RPMI7951 (cell line): Measurements from ENCODE around the gene PLAU. TPM values are rescaled to one million over a fixed set of nuclear protein-coding genes. Genes with fewer than 3 reads are reported as not detected.
"Not testable (repeated sequence)": the region's sequence is repeated elsewhere in the genome, so short reads cannot be mapped to it uniquely, and the experiment has no call there.

Source experiments
- DNase-seq: peaks from one replicate; pipeline ENCODE4 v3.0.0-alpha.2; 2012; ENCODE audit warnings: low read depth
- total RNA-seq: library from RNA; depleted of rRNA; stranded (reverse); fragments of >200 nt; shearing (Covaris generic); gene quantifications from 2 replicates; pipeline ENCODE4 v1.2.3, GENCODE V29; 2014

Gene PLAU
- total RNA-seq, 1 experiment from 2014 or later: 188 TPM

DNA sequence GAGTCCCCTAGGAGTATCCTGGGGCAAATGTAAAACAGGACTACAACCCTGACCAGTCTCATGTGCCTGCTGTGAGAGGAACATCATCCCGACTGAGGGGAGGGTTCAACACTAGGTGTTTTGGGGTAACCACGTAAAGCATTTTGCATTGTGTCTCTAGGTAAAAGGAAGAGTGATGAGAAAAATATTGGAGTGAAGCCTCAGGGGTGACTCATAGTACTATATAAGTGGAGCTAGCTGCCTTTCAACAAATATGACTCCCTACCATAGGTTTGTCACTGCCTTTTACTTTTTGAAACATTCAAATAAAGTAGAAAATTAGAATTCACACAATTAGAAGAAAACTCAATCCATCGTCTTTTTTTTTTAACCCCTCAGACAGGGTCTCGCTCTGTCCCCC is 34.0 kb upstream of the PLAU start:
- DNase-seq: peak; percentile 14

DNA sequence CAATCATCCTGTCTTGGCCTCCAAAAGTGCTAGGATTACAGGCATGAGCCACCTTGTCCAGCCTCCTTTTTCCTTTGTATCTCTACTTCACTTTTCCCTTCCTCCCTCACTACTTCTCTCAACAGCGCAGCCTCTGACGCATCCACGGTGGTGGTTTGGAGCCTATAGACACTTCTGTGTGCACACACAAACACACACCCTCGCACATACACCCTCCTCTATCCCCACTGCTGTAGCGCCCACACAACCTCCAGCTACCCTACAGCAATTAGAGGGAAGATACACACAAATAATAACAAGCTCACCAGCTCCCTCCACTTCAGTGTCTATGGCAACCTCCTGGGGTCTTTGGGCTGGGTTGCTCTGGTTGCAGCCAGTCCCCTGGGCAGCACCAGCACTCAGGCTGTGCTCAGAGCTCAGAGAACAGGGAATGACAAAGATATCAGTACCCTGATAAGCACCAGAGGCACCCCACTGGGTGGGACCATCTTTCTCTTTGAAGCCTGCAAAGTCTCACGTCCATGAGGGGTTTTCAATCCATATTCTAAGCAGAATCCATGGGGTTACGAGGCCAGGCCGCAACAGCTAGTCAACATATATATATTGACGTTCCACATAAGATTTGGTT is 33.3 kb upstream of the PLAU start:
- DNase-seq: no peak

DNA sequence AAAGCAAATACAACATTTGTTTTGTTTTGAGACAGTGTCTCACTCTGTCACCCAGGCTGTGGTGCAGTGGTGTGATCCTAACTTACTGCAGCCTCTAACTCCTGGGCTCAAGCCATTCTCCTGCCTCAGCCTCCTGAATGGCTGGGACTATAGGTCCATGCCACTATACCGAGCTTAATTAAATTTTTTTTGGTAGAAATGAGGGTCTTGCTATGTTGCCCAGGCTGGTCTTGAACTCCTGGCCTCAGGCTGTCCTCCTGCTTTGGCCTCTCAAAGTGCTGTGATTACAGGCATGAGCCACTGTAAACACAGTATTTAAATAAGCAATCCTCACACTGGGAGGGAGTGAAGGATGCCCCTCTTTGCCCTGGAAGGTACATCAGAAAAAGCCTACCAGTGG is 32.6 kb upstream of the PLAU start:
- DNase-seq: no peak

DNA sequence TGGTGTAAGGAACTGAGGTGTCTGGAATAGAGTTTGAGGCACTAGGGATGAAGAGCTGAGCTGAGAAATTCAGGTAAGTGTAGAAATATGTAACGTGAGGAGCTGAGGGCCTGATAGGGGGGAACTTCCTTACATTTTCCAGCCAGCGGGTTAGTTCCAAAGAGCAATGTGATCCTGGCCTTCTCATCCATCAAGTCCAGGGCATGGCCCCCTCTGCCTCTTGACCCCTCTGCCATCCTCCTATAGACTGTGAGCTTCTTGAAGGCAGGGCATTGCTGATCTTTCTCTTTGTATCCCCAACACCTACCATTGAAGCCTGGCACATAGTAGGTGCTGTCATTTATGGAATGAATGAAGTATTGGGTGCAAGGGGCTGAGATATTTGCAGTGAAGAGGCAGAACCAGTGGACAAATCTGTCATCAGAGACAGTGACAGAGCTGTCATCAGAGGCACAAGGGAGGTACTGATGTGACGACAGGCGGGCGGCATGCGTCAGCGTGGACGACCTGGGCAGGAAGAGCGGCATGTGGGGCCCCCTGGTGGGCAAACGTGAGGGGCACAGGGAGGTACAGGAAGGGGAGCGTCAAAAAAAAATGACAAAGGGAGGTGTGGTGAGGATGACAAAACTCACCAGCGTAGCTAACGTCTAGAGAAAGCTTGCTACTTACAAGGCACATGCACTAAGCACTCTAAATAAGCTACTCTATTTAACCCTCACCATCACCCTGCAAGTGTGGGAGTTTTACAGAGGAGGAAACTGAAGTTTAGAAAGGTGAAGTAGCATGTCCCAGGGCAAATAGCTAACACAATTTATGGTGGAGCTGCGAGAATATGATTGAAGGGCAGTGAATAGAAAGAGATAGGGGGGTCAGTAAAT is 31.4 kb upstream of the PLAU start:
- DNase-seq: peak; percentile 72

DNA sequence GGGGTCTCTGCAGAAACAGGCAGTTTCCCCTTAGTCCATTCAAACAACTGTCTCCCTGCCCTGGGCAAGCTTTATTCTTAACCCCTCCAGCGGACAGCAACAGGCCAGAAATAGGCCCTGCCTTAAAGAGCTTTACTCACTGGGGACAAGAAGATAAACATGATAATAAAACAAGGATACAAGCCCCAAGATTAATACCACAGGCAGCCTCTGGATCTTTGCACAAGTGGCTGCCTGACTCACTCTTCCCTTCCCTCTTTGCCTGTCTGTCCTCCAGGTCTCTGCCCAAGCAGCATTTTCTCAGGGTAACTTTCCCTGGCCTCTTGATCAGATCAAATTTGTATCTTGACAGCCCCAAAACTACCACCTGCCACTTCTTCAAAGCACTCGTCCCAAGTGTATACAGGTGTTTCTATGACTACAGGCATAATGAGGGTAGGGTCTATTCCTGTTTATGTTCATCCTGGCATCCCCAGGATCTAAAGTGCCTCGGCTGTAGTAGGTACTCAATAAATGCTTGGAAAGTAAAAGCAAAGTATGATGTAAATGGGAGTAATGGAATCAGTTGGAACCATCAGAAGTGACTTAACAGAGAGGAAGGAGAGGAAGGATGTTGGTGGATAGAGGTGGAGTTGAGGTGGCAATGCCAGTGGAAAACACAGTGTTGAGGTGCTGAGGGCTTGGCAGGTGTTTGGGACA is 29.6 kb upstream of the PLAU start:
- DNase-seq: no peak

DNA sequence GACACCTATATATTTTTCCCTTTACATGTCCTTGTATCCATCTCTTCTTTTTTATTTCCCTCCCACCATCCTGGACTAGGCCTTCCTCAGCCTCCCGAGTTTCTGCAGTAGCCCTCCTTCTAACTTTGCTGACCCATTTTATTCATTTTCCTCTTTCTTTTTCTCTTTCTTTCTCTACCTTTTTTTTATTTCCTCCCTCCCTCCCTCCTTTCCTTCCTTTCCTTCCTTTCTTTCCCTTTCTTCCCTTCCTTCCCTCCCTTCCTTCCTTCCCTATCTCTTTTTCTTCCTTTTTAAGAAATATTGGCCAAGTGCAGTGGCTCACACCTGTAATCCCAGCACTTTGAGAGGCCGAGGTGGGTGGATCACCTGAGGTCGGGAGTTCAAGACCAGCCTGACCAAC is 26.9 kb upstream of the PLAU start:
- no peak for DNase-seq

DNA sequence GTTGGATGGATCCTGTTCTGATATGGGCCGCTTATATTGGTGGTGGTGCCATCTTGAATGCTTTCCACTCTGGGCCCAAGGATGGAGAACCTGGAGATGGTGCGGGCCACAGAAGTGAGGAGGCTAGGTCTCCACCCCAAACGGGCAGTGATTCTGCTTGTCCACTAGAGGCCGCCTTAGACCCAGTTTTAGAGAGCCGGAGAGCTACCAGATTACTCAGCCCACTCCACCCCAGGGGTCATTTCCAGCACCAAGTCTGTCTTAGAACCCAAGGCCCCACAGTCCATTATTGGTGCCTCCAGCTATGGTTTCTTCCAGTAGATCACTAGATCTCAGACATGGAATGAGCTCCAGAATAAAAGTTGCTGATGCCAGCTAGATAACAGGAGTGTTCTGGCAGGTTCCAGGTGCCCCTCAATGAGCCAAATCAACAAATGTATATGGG is 24.8 kb upstream of the PLAU start:
- DNase-seq: peak; percentile 78

DNA sequence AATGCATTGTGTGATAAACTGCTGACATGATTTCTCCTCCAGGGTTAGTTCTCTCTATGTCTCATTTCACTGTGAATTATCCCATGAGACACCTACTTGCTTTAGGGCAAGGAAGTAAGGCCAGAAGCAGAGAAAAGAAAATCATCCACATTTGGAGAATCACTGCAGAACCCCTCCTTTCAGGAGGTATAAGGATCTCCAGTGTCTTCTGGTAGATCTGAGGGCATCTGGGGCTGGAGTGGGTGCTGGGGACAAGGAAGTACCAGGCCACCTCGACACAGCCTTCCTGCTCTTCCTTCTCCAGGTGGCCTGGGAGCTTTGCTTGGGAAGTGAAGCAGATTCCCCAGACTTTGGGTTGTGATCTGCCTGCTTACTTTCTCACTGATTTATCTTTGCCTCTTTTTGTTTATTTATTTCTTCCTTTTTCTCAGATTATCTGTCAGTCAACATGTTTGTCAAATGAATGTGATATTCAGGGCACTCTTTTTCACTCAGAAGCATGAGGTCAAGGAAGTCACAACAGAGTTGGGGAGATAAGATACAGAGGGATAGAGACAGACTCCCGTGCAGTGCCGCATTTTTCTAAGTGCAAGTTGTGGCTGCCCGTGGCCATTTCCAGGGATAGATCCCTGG is 24.2 kb upstream of the PLAU start:
- peak; percentile 31 for DNase-seq

DNA sequence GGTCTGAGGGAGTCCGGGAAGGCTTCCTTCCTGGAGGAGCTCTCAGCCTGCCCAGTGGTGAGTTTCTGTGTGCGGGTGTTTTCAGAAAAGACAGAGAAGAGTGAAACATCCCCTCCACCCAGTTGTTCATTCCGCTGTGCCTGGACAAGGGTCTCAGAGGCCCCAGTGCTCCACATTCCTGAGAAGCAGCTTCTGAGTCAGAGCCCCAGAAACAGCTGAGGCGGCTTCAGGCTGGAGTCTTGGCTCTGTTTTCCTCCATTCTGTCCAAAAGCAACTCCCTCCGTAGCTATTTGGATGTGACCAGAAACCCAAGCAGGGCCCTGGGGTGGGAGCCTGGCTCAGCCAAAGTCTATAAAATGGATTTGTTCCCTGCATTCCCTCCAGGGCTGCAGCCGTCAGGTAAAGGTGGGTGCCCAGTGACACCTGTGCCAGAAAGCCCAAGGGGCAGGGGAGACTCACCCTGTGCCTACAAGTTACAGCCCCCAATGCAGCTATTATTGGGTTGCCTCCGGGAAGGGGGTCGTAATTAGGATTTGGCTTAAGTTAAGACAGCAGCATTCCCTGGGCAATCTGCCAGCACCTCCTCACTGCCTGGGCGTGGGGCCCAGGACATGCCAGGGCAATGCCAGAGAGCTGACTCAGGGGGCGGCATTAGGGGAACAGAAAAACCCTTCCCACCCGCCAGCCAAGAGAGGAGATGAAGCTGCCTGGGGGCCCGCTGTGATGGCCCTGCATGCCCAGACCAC is 23.5 kb upstream of the PLAU start:
- DNase-seq: peak; percentile 95

DNA sequence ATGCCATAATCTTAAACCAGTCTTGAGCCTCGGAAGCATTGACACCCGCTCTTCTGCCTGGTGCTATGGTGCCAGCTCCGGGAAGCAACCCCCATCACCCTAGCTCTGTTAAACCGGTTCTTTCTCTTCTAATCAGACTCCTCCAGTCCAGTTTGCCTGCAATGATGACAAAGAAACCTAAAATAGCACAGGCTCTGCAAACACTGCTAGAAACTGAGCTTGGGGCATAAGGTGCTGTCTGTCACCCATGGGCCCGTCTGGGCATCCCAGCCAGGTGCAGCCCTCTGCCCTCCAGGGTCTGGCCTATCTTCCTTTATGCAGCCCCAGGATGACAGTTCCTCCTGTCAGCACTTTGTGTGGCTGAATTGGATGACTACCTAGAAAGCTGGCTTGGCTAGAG is 22.4 kb upstream of the PLAU start:
- DNase-seq: peak; percentile 26

DNA sequence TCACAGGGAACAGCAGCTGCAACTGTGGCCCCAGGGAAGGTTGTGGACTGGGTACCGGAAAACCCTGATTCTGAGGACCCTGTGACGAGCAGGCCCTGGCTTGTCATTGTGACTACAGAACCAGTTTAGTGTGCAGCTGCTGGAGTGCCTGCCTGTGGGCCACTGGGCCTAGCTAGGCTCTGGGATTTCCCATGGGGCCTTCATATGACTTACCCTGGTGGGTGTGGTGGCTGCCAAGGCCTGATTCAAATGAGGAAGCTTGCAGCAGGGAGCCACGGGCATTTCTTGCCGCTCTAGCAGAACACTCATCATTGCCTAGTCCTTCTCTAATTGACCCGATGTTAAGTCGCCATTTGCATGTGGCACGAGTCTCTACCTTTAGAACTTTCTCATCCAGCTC is 21.9 kb upstream of the PLAU start:
- peak; percentile 95 for DNase-seq

DNA sequence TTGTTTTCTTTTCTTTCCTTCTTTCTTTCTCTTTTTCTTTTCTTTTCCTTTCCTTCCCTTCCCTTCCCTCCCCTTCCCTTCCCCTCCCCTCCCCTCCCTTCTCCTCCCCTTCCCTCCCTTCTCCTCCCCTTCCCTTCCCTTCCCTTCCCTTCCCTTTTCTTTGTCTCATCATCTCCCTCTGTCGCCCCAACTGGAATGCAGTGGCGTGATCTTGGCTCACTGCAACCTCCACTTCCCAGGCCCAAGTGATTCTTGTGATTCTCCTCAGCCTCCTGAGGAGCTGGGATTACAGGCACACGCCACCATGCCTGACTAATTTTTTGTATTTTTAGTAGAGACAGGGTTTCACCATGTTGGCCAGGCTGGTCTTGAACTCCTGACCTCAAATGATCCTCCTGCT is 21.5 kb upstream of the PLAU start:
- DNase-seq: peak; percentile 69

DNA sequence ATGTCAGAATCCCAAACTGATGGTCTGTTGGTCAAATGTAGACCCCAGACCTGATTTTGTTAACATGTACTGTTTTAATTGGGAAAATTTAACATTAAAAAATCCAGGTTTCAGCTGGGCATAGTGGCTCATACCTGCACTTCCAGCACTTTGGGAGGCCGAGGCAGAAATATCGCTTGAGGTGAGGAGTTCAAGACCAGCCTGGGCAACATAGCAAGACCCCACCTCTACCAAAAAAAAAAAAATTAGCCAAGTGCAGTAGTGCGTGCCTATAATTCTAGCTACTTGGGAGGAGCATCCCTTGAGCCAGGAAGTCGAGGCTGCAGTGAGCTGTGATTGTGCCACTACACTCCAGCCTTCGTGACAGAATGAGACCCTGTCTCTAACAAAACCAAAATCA is 20.7 kb upstream of the PLAU start:
- DNase-seq: no peak

DNA sequence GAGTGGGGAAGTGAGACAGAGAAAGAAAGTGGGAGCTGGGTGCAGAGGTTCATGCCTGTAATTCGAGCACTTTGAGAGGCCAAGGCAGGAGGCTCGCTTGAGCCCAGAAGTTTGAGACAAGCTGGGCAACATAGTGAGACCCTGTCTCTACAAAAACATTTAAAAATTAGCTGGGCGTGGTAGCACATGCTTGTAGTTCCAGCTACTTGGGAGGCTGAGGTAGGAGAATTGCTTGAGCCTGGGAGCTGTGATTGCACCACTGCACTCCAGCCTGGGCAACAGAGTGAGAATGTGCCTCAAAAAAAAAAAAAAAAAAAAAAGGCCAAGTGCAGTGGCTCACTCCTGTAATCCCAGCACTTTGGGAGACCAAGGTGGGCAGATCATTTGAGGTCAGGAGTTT is 20.1 kb upstream of the PLAU start:
- DNase-seq: not testable (repeated sequence)

DNA sequence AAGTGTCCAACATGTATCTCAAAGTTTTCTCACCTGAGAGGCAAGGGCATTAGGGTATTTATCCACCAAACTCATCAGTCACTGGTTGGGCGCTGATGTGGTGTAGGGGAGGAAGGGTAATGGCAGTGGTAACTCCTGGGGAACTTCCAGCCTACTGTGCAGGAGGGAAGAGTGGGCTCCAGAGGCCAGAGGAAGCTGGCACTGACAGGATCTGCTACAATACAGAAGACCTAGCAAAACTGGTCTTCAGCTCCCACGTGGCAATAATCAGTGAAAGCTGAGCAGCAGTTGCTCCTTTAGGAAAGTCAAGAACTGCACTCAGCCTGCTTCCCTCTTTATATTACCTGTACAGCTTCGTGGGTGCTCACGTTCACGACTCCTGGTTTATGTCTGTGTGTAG is 19.4 kb upstream of the PLAU start:
- DNase-seq: no peak

DNA sequence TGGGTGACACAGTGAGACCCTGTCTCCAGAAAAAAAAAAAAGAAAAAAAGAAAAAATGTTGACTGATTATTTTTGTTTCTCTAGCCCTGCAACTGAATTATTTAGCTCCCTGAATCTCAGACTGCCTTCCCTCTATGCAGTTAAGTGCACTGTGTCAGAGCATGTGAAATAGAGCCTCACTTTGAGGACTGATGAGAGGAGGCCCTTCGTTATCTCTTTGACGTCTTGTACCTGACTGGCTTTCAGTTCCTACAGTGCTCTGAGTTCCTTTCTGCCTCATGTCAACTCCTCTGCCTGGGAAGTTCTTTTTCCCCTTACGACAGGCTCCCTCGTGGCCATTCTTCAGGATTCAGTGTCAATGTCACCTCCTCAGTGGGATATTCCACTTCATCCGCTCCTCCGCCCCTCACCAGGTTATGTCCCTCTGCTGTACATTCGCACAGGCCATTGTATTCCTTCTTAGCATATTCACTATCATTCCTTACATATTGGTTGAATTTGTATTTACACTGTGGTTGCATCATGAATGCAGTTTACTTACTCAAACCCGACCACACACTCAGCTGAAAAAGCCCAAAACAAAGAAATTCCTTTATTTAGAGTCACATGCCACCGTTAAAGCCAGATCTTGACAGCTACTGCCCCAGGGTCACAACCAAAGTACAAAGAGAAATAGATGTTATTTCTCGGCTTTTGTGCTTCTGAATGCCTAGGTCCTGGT is 18.5 kb upstream of the PLAU start:
- DNase-seq: peak; percentile 77

DNA sequence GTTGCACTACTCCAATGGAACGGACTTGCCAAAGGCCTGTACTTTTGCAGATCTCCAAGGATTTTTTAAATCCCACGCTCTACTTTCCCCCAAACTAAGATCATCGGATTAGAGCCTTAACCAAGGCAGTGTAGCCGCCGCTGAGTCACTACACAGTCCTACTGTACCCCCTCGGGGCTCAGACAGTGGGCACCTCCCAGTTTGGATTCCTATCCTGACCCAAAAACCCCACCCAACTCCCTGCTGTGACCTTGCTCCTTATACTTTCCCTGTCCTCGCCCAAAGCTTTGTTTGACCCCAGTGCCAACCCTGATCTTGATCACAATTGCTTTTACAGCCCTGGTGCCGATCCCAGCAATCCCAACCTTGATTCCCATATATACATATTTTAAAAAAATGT is 17.5 kb upstream of the PLAU start:
- DNase-seq: peak; percentile 94

DNA sequence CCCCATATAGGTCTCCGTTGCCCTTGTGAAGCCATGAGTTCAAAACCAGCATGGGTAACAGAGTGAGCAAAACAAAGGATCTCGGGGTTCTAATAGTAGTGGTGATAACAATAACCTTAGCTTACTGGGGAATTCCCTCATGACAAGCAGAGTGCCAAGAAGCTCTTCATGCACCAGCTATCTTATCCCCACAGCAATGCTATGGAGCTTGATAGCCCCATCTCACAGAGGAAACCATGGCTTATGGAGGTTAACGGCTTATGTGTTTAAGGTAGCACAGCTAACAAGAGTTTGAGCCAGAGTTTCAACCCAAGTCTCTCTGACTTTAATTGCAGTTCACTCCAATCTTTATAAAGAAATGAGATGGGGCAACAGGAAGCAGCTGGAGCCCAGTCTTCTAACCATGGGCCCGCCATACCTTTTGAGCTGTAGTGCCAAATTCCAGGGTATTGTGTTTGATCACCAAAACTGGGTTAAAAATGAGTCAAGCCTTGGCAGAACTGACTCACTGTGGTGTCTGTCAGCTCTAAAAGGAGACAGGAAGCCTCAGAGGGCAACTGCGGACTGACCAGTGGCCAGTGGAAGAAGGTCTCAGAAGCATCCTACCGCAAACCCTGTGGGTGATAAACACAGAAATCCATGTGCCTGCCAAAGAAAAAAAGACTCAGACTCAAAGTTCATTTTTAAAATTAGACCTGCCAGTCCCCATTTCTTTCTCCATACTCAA is 16.5 kb upstream of the PLAU start:
- peak; percentile 99 for DNase-seq

DNA sequence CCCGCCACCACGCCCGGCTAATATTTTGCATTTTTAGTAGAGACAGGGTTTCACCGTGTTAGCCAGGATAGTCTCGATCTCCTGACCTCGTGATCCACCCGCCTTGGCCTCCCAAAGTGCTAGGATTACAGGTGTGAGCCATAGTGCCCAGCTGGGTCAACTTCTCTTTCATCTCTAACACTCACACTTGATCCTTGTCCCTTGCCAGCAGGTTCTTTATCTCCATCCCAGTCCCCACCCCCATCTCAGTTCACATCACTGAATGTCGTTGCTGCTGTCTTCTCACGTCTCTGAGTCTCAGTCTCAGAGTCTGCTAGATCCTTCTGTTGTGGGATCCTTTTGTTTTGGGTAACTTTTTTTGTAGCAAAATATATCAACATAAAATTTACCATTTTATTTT is 15.6 kb upstream of the PLAU start:
- DNase-seq: not testable (repeated sequence)

DNA sequence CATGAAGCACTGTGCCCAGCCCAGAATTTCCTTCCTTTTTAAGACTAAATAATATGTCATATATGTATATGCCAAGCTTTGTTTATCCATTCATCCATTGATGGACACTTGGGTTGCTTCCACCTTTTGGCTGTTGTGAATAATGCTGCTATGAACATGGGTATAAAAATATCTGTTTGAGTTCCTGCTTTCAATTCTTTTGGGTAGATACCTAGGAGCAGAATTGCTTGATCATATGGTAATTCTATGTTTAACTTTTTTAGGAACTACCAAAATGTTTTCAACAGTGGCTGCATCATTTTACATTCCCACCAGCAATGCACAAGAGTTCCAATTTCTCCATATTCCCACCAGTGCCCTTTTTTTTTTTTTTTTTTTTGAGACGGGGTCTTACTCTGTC is 13.2 kb upstream of the PLAU start:
- DNase-seq: no peak
